NCI-H446 treated with DMSO at 0.1 percent for 48 hours (cell line): ENCODE results near the gene ECI2.

ENCODE experiments used
- DNase-seq: peaks from one replicate; lab custom pipeline; 2025; lab: John Stamatoyannopoulos, UW

ECI2 gene, protein sequence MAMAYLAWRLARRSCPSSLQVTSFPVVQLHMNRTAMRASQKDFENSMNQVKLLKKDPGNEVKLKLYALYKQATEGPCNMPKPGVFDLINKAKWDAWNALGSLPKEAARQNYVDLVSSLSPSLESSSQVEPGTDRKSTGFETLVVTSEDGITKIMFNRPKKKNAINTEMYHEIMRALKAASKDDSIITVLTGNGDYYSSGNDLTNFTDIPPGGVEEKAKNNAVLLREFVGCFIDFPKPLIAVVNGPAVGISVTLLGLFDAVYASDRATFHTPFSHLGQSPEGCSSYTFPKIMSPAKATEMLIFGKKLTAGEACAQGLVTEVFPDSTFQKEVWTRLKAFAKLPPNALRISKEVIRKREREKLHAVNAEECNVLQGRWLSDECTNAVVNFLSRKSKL

DNA sequence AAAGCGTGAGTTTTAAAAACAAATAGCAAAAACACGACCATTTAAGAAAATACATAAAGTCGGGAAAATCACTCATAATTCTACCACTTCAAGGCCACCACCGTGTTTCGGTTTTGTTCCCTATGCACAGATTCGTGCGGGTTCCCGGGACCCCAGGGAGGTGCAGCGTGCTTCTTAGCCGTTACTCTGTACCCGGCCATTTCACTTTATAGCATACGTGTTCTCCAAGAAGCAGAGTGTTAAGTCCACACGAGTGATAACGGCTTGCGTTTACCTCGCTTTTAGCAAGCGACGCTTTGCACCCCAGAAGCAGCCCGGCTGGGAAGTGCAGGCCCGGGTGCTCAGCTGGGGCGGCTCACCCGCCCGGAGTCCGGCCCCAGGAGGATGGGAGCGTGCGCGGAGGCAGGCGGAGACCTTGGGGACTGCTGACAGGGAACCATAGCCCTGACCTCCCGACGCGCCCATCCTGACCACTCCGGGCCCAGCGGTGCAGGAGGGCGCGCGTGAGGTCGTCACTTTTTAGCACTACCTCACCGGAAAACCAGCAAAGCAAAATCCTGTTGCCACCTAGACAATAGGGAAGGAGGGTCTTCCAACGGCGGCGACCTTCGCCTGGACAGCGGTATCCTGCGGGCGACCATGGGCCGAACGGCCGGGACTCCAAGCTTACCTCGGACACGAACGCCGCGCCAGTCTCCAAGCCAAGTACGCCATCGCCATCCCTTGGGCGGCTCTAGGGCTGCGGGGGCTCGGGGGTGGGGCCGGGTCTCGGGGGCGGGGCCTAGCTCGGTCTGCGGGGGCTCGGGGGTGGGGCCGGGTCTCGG lies at the start of gene ECI2:
ECI2 (minus strand) TSS at position 735 of the 824 bp plus-strand sequence; CDS start at position 720, 15 bp downstream.
- DNase-seq: peak; percentile 76

DNA sequence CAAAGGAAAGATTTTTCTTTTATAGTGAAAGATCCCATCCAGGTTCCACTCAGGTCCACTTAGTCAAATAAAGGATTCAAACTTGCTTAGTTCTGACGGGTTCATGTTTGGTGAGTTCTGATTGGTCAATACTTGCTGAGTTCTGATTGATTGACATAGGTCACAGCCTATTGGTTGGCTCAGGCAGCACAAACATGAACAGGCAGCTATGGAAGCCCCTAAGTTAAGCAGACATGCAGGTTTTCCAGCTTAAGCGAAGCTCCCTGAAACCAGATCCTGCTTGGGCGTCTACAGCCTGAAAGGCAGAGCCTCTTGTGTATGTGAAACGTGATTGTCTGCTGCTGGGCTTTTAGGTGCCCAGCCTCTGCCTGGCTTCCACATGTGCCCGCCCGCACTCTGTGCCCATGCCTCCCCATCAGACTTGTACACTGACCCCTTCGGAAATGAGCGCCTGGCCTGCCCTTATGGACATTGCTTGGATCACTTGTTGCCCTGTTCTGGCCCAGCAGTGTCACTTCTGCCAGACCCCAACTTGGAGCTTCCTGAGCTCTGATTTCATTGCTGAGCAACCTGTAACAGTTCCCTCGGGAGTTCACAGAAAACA lies 45.4 kb upstream of the ECI2 start:
- DNase-seq: peak; percentile 16

DNA sequence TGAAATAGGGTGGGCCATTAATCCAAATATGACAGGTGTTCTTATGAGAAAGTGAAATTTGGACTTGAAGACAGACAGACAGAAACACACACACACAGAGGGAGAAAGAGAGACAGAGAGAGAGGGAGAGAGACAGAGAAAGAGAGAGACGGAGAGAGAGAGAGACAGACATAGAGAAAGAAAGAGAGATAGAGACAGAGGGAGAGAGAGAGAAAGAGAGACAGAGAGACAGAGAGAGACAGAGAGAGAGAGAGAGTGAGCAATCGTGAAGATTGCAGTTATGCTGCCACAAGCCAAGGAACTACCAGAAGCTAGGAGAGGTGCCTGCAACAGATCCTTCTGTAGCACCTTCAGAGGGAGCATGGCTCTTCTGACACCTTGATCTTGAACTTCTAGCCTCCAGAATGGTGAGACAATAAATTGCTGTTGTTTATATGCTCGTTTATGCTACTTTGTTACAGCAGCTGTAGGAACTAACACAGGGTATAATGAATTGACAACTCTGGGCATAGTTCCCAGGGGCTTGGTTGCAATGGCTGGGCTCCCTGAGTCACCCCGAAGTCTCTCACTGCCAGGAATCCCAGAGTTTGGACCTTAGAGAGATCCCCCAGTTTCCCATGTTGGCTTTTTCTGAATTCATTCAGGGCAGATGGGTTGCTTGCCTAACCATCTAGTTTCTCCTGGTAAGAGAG lies 44.7 kb upstream of the ECI2 start:
- DNase-seq: no peak

DNA sequence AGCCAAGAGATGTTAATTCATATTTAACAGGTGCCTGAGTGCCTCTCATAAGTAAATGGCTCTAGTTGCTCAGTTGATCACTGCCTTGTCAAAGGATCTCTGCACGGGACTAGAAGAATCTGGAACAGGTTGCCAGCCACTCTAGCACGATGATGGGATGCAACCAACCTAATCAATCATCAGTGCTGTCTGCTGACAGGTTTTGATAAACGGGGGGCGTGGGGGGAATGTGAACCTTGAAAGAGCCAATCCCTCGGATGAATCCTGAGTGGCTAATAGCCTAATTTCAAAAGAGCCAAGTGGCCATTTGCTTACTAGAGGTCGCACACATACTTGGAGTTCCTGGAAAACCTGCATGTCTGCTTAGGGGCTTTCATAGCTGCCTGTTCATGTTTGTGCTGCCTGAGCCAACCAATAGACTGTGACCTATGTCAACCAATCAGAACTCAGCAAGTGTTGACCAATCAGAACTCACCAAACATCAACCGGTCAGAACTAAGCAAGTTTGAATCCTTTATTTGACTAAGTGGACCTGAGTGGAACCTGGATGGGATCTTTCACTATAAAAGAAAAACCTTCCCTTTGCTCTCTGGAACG lies 43.5 kb upstream of the ECI2 start:
- no peak for DNase-seq

DNA sequence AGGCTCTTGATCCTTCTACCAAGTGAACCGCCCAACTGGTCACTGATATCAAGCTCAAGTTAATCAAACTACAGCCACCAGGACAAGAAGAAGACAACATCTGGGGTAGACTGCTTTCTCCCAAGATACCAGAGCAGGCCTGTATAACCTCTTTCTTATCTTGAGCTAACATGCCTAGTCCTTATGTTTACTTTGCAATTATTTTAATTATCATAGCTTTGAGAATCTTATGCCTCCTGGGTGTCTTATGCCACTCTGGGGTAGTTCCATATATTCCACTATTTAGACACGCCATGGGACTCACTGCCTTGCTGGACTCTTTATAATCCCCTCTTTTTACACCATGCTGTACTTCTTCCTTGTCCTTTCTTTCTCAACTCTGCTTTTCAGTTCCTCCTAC lies 41.5 kb upstream of the ECI2 start:
- DNase-seq: no peak

DNA sequence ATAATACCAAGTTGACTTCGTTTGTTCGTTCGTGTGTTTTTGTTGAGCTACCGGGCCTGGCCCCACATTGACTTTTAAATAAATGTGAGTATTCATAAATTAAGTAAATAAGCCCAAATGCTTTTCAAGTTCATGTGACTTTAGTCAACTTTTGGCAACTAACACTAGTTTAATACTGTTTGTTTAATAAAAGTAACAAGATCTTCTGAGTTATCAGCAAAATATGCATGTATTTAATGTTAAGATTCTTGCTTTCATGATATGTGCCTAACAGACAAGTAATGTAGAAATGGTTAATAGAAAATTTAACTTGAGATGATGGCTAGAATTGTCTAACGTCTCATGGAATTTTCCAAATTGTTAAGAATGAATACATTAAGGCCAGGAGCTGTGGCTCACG lies 38.7 kb upstream of the ECI2 start:
- no peak for DNase-seq

DNA sequence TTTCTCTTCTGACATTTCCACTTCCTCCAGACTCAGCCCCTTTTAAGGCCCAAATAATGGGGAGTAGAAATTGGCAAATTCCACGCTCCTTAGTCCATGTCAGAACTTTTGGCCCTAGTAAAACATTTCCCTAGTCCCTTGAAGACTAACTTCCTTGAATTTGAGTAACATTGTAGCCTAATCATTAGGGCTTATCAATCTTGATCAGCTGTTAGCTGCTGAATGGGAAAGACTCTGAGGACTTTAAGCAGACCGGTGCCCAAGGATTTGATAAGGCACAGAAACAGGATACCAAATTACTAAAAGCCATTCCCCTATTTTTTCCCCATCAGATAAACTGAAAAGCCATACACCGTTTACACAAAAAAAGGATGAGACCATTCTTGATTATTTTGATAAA lies 37.0 kb upstream of the ECI2 start:
- DNase-seq: no peak

DNA sequence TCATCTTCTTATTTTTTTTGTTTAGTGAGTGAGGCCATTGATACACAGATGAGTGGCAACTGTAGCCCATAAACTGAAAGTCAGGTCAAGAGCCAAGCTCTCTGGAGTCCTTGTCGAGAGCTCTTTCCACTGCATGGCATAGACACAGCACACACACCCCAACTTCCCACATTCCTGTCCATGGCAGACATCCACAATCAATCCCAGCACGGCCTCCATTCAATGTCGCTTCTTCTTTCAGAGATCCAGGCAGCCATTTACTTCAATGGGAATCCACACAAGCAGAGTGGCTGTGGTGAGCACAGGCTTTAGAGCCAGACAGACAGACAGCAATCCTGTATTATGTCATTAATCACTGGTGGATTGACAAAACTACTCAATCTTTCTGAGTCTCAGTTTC lies 34.9 kb upstream of the ECI2 start:
- DNase-seq: no peak

DNA sequence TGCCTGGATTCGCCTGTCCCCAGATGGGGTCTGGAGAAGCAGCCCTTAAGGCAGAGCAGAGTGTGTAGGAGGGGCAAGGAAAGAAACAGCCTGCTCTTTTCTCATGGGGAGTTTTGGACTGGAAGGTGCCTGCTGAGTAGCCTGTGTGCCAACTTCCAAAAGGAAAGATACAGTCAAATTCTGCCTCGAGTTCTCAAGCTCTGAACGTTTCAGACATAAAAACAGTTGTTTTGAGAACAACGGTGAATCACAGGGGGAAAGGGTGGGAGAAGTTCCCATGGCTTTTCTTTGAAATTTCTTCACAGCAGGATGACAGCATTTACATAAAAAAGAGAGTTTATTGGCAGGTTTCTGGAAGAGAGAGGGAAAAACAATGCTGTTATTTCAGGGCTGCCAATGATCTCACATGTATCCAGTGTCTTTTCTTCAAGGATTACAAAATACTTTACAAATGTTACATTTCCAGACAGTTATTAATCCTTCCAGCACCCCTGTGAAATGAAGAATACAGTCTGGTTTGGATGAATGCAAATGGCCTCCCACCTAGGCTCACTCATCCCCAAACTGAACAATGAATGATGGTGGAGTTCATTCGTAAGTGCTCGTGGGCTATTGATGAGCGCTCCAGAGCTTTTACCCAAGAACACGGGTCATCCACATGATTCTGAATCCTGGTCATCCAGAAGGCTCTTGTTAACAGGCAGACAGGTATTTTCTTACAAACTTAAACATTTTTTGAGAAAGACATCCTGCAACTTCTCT lies 33.8 kb upstream of the ECI2 start:
- DNase-seq: no peak

DNA sequence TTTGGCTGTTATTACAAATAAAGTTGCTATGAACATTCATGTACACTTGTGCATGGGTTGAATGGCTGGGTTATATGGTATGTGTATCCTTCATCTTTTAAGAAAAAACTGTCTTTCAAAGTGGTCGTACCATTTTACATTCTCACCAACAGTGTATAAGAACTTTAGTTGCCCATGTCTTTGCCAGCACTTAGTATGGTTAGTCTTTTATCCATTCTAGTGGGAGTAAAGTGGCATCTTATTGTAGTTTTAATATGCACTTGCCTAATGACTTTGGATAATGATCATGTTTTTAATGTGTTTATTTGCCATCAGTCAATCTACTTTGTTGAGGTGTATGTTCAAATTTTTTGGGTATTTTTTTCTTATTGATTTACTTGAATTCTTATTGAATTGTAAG lies 32.5 kb upstream of the ECI2 start:
- no peak for DNase-seq

DNA sequence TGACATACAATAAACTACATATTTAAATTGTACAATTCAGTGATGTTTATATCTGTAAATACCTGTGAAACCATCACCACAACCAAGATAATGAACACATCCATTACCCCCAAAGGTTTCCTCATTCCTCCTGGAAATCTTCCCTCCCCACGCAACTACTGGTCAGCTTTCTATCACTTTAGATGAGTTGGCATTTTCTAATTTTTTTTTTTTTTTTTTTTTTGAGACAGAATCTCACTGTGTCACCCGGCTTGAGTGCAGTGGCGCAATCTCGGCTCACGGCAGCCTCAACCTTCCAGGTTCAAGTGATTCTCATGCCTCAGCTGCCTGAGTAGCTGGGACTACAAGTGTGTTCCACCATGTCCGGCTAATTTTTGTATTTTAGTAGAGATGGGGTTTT lies 31.7 kb upstream of the ECI2 start:
- no peak for DNase-seq

DNA sequence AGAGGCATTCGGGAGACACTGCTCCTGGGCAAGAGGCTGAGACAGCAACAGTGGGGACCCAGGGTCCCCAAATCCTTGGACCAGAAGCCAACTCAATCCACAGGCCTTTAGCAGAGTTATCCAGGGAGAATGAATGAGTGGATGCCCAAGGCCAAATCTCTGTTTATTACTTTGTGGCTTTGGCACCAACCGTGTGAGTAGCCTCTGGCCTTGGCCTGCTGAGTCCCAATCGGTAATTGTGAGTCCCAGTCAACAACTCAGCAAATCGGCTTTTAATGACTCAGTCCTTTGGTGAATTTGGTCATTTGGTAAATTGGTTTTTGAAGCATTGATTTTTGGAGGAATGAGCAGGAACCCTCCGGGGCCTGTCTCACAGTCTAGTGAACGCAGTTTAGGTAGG lies 29.1 kb upstream of the ECI2 start:
- no peak for DNase-seq

DNA sequence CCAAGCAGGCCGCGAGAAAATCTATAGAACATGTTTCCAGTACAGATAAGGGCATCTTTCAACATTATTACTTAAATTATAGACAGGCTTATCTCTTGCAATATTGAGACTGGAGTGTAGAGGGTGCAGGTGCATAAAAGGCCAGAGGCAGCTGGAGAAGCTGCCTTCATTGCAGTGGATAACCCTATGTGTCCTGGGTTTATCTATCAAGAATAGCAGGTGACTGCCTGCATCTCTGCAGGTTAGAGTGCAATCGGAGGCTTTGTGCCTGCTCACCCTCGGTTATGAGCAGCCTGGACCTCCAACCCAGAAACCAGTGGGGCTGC lies 28.7 kb upstream of the ECI2 start:
- DNase-seq: no peak

DNA sequence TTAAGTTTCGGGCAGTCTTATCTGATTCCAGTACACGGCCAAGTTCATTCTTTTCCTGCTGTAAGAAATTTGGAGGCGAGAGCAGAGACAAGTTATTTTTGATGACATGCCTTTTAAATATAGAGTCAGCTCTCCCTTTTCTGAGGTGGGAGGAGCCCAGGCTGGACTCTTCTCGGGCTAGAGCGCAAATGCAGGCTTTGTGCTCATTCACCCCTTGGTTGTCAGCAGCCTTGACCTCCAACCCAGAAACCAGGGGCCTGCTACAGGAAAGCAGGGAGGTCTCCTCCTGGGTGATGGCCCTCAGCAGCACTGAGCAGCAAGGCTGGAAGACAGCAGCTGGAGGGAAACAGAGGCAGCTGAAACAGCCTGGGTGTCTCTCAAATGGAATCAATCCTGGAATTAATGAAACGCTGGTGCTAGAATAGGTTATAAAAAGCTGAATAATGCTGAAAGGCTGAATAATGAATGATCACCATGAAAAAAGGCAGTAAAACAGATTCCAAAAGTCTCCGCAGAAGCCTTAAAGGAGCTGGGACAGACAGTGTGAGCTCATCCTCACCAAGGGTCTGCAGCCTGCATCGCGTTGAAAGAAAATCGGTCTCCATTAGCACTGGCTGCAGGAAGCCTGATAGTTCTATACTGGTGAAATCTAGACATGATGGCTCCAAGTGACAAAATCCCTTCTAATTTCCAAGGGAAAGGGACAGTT lies 28.2 kb upstream of the ECI2 start:
- DNase-seq: no peak

DNA sequence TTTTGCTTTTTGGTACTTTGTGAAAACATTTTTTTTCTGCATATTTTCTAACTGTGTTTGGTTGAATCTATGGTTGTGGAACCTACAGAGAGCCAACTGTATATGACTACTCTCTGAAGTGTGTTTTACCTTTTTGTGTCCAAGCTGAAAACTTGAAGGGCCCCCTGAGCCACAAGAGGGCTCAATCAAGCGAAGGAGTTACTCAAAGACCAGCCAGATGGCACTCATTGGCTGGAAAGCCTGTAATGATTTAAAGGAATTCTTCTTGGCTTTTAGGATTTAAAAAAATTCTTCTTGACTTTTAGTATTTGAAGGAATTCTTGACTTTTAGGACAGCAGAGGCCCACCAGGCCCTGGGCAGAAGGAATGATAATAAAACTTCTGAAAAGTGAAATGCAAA lies 27.0 kb upstream of the ECI2 start:
- no peak for DNase-seq

DNA sequence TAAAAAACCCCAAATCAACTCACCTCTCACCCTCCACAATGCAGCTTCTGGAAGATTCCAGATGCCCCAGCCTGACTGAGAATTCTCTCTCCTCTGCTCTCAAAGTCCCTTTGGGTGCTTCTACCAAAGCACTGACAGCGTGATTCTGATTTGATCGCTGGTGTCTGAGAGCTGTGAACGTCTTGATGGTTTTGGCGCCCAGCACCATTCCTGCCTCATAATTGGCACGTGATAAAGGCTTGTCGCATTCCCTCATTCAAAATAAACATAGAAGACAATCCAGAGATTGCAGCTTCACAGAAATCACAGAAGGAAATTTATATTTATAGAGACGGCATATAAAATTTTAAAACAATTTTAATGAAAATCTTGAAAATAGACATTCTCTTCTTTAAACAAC lies 24.1 kb upstream of the ECI2 start:
- DNase-seq: no peak

DNA sequence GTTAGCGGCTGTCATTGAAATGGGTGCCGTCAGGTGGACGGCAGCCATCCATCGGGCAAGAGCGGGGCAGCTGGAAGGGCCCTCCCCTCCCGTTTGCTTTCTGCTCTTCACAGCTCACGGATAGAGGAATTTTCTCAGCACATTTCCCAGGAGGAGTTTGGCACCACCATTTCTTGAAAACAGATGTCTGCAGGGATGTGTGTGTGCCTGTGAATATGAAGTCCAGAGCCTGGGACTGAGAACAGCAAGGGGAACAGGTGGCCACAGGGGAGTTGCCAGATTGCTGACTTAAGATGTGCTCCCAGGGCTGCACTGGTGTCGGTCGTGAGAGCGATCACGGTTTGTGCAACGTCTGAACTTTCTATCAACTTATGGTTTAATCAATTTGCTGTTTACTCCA lies 22.1 kb upstream of the ECI2 start:
- no peak for DNase-seq

DNA sequence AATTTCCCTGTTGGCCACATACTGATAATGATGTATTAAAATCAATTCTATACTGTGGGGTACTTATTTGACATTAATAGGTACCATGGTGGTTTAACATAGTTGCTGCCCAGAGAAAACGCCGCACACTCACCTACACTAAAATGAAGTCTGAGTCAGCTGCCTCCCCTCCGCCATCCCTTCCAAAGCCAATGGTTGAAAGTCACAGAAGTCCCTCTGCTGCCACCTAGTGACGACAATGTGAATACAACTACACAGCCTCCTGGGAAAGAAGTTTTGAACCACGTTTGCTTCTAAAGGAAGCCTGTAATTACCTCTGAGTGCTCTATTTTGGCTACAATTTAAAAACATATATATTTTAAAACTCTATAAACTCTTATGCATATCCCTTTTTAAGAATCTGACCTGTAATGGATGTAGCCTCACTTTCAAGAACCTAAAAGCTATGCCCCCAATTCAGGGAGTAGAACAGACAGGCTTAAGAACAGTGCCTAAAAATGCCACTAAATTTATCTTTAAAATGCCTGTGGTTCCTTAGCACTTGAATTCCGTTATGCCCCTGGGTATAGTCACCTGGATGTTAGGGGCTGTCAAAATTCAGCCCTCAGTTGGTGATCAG lies 20.6 kb upstream of the ECI2 start:
- peak; percentile 57 for DNase-seq

DNA sequence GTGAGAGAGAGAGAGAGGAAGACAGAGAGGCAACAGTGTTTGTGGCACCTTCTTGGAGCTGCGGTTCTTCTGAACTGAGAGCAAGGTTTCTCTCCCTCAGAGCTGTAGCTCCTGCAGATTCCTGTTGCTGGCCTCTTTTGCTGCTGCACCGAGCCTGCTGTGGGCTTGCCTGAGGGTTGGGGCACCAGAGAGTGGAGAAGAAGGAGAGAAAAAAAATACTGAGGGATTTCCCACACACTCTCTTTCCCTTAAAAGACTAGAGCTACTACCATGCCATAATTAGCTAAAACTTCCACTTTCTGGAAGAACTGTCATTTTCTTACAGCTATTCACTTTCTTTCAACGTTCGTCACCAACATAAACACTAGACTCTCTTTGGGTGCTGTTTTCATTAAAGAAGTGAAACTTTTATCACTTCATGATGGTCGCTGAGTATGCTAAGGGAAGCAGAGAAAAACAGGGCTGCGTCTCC lies 18.2 kb upstream of the ECI2 start:
- no peak for DNase-seq

DNA sequence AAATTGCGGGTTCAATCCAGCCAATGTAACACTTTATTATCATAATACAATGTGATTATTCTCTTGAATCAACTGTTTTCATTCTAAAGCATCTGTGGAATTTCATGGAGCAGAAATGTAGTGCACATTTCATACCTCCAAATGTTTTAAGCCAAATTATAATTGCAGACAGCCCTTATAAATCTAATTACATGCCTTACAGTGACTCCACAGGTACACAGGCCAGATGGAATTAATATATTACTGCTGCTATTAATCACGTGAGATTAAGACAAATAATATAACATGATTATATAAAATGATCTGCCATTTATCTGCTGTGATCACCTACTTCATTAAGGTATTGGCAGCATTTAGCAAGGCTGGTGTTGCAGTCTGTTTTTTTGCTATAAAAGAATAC lies 9.7 kb upstream of the ECI2 start:
- no peak for DNase-seq
